Measurements from ENCODE around the gene CTNND2.

Gene CTNND2

DNA sequence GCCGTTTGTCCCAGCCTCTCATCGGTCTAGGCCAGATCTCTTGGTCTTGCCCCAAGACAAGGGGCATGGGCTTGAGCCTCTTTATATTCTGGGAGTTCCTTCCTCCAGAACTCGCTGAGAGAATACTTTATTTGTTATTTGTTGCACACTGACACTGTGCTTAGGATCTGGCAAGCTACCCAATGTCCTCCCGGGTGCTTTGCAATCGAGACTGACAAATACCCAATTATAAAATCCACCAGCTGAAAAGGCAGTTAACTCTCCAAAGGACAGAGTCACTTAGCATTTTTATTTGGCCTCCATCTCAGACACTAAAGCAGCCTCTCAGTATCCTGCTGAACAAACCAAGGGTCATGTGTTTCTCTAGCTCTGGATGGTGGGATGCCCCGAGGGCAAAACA, 643.0 kb downstream of the CTNND2 start:
- Histone ChIP-seq H2AFZ (ENCODE audit: low read depth, low read length) (no peak overlapping the region), H3K4me3 (ENCODE audit: low read length) (no peak overlapping the region), H3K4me1 (ENCODE audit: insufficient read depth, low read length) (no peaks in the 10 kb centered on the region), H3K9me3 (ENCODE audit: low read length) (no peaks in the 10 kb centered on the region), H3K36me3 (ENCODE audit: insufficient read depth, low read length) (no peaks in the 10 kb centered on the region), H3K27me3 (ENCODE audit: insufficient read depth, low read length) (no peaks in the 10 kb centered on the region)

- no peaks in the 10 kb centered on the region for H3K9me3 ChIP-seq (ENCODE audit: low read length)
- H3K4me3 ChIP-seq (ENCODE audit: low read length) = no peak overlapping the region
- peaks cover under 1% of the 10 kb centered on the region for H3K4me1 ChIP-seq (ENCODE audit: insufficient read depth, low read length)
- no peaks in the 10 kb centered on the region for H3K27me3 ChIP-seq (ENCODE audit: insufficient read depth, low read length)
- no peaks in the 10 kb centered on the region for H3K36me3 ChIP-seq (ENCODE audit: insufficient read depth, low read length)
- no peak overlapping the region for H2AFZ ChIP-seq (ENCODE audit: low read depth, low read length)
Observed at GRCh38 chr5:11258001-11258400, 646.2 kb downstream of the CTNND2 start.

GRCh38 chr5:11252523-11252922, 651.7 kb downstream of the CTNND2 start:
- Histone ChIP-seq H2AFZ (ENCODE audit: low read depth, low read length) (no peak overlapping the region), H3K4me1 (ENCODE audit: insufficient read depth, low read length) (peaks cover 21% of the 10 kb centered on the region), H3K36me3 (ENCODE audit: insufficient read depth, low read length) (no peaks in the 10 kb centered on the region), H3K4me3 (ENCODE audit: low read length) (no peak overlapping the region), H3K27me3 (ENCODE audit: insufficient read depth, low read length) (no peaks in the 10 kb centered on the region), H3K9me3 (ENCODE audit: low read length) (no peaks in the 10 kb centered on the region)

DNA sequence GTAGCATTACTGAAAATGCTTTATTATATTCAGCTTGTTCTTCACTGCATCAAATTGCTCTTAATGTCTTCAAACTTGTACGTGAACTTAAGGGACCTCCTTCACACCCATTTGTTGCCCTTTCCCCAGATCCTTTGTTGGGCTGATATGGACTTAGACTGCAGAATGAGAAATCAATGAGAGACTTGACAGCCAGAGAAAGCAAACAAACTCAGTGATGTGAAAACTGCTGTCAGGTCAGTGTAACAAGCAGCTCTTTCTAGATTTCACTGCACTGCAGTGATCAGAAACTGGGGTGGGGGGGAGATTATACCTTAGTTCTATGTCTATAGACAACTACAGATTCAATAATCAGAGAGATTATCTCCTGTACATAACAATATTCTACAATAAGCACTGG, 652.2 kb downstream of the CTNND2 start:
- peaks cover 21% of the 10 kb centered on the region for H3K4me1 ChIP-seq (ENCODE audit: insufficient read depth, low read length)
- H2AFZ ChIP-seq (ENCODE audit: low read depth, low read length) = no peak overlapping the region
- no peaks in the 10 kb centered on the region for H3K36me3 ChIP-seq (ENCODE audit: insufficient read depth, low read length)
- no peak overlapping the region for H3K4me3 ChIP-seq (ENCODE audit: low read length)
- H3K27me3 ChIP-seq (ENCODE audit: insufficient read depth, low read length) = no peaks in the 10 kb centered on the region
- no peaks in the 10 kb centered on the region for H3K9me3 ChIP-seq (ENCODE audit: low read length)

DNA sequence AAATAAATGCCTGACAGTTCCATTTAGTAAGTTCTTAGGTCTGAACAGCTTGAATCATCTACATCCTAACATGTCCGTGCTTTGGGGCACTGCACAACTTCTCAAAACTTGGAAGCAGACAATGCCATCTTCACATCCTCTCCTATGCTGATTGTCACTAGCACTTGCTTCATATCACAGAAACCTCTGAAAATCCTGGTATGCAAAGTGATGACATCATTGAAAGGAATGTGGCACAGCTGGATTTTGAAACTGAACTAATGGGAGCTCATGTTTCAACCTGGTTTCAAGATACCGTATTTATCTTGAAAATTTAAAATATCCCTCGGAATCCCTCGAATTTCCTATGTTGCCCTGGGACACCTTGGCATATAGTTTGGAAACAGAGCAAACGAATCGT, 653.0 kb downstream of the CTNND2 start:
- Histone ChIP-seq H3K9me3 (ENCODE audit: low read length) (no peaks in the 10 kb centered on the region), H2AFZ (ENCODE audit: low read depth, low read length) (no peak overlapping the region), H3K4me3 (ENCODE audit: low read length) (no peak overlapping the region), H3K36me3 (ENCODE audit: insufficient read depth, low read length) (no peaks in the 10 kb centered on the region), H3K27me3 (ENCODE audit: insufficient read depth, low read length) (no peaks in the 10 kb centered on the region), H3K4me1 (ENCODE audit: insufficient read depth, low read length) (peaks cover 21% of the 10 kb centered on the region)

DNA sequence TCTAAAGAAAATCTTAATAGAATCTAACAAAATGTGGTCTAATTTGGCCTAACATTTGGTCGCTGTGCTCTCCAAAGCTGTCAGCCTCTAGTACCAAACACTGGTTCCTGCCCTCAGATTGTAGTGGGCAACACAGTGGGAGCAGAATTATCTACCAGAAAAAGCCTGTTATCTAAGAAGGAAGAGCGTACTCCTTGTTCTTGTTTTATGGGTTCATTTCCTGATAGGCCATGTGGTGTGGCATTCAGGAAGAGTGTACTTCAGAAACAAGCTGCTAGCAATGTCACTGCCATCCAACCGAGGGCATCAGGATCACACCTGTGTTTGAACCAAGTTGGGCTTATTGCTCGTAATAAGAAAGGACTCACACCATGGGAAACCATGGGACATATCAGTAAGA, 655.3 kb downstream of the CTNND2 start:
- H3K36me3 ChIP-seq (ENCODE audit: insufficient read depth, low read length) = no peaks in the 10 kb centered on the region
- peaks cover 21% of the 10 kb centered on the region for H3K4me1 ChIP-seq (ENCODE audit: insufficient read depth, low read length)
- no peaks in the 10 kb centered on the region for H3K9me3 ChIP-seq (ENCODE audit: low read length)
- no peak overlapping the region for H3K4me3 ChIP-seq (ENCODE audit: low read length)
- H3K27me3 ChIP-seq (ENCODE audit: insufficient read depth, low read length) = no peaks in the 10 kb centered on the region
- H2AFZ ChIP-seq (ENCODE audit: low read depth, low read length) = no peak overlapping the region

DNA sequence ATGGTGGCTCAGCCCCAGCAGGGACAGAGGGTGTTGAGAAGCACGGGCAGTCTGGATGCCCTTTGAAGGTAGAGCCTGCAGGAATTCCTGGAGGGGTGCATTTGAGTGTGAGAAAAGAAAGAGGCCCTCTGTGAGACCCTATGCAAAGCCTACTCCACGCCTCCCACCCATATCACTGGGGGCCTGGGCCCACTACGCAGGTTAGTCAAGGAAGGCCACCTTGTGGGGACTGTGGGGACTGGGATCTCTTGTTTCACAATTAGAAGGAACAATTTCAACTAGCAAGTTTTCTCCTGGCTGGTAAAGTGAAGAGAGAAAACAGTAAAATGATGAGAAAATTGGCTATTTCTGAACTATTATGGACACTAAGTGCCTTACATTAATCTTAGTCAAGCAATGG, 657.0 kb downstream of the CTNND2 start:
- Histone ChIP-seq H3K9me3 (ENCODE audit: low read length) (no peaks in the 10 kb centered on the region), H2AFZ (ENCODE audit: low read depth, low read length) (no peak overlapping the region), H3K36me3 (ENCODE audit: insufficient read depth, low read length) (no peaks in the 10 kb centered on the region), H3K27me3 (ENCODE audit: insufficient read depth, low read length) (no peaks in the 10 kb centered on the region), H3K4me1 (ENCODE audit: insufficient read depth, low read length) (peaks cover 13% of the 10 kb centered on the region), H3K4me3 (ENCODE audit: low read length) (no peak overlapping the region)

GRCh38 chr5:11240293-11241190, 663.7 kb downstream of the CTNND2 start:
- Histone ChIP-seq H3K36me3 (ENCODE audit: insufficient read depth, low read length) (no peaks in the 10 kb centered on the region), H3K4me1 (ENCODE audit: insufficient read depth, low read length) (no peaks in the 10 kb centered on the region), H3K4me3 (ENCODE audit: low read length) (no peak overlapping the region), H3K9me3 (ENCODE audit: low read length) (no peaks in the 10 kb centered on the region), H3K27me3 (ENCODE audit: insufficient read depth, low read length) (no peaks in the 10 kb centered on the region), H2AFZ (ENCODE audit: low read depth, low read length) (no peak overlapping the region)

GRCh38 chr5:11239261-11240015, 664.8 kb downstream of the CTNND2 start:
- Histone ChIP-seq H3K36me3 (ENCODE audit: insufficient read depth, low read length) (peaks cover 7% of the 10 kb centered on the region), H3K9me3 (ENCODE audit: low read length) (no peaks in the 10 kb centered on the region), H3K27me3 (ENCODE audit: insufficient read depth, low read length) (no peaks in the 10 kb centered on the region), H2AFZ (ENCODE audit: low read depth, low read length) (no peak overlapping the region), H3K4me1 (ENCODE audit: insufficient read depth, low read length) (no peaks in the 10 kb centered on the region), H3K4me3 (ENCODE audit: low read length) (no peak overlapping the region)

- Histone ChIP-seq H3K9me3 (ENCODE audit: low read length) (peaks cover 13% of the 10 kb centered on the region), H3K36me3 (ENCODE audit: insufficient read depth, low read length) (peaks cover 11% of the 10 kb centered on the region), H3K4me1 (ENCODE audit: insufficient read depth, low read length) (no peaks in the 10 kb centered on the region), H2AFZ (ENCODE audit: low read depth, low read length) (no peak overlapping the region), H3K4me3 (ENCODE audit: low read length) (no peak overlapping the region), H3K27me3 (ENCODE audit: insufficient read depth, low read length) (no peaks in the 10 kb centered on the region)
Observed at GRCh38 chr5:11234501-11234911, 669.7 kb downstream of the CTNND2 start.

DNA sequence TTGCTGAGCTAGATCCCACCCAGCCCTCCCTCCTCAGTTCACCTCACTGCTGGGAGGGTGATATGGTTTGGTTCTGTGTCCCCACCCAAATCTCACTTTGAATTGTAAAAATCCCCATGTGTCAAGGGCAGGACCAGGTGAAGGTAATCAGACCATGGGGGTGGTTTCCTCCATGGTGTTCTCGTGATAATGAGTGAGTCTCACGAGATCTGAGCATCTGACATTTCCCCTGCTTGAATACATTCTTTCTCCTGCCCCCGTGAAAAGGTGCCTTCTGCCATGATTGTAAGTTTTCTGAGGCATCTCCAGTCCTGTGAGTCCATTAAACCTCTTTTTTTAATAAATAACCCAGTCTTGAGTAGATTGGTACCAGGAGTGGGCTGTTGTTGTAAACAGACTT, 673.4 kb downstream of the CTNND2 start:
- no peaks in the 10 kb centered on the region for H3K27me3 ChIP-seq (ENCODE audit: insufficient read depth, low read length)
- H3K4me3 ChIP-seq (ENCODE audit: low read length) = no peak overlapping the region
- no peak overlapping the region for H2AFZ ChIP-seq (ENCODE audit: low read depth, low read length)
- H3K36me3 ChIP-seq (ENCODE audit: insufficient read depth, low read length) = peaks cover 11% of the 10 kb centered on the region
- H3K4me1 ChIP-seq (ENCODE audit: insufficient read depth, low read length) = no peaks in the 10 kb centered on the region
- H3K9me3 ChIP-seq (ENCODE audit: low read length) = peaks cover 13% of the 10 kb centered on the region

GRCh38 chr5:11227064-11227463, 677.2 kb downstream of the CTNND2 start:
- H3K4me3 ChIP-seq (ENCODE audit: low read length) = no peak overlapping the region
- H3K36me3 ChIP-seq (ENCODE audit: insufficient read depth, low read length) = peaks cover 5% of the 10 kb centered on the region
- H3K4me1 ChIP-seq (ENCODE audit: insufficient read depth, low read length) = no peaks in the 10 kb centered on the region
- no peak overlapping the region for H2AFZ ChIP-seq (ENCODE audit: low read depth, low read length)
- H3K27me3 ChIP-seq (ENCODE audit: insufficient read depth, low read length) = no peaks in the 10 kb centered on the region
- H3K9me3 ChIP-seq (ENCODE audit: low read length) = peaks cover 4% of the 10 kb centered on the region

GRCh38 chr5:11224436-11225187, 679.6 kb downstream of the CTNND2 start:
- H3K4me3 ChIP-seq (ENCODE audit: low read length) = no peak overlapping the region
- H3K4me1 ChIP-seq (ENCODE audit: insufficient read depth, low read length) = no peaks in the 10 kb centered on the region
- peaks cover 1% of the 10 kb centered on the region for H3K9me3 ChIP-seq (ENCODE audit: low read length)
- no peaks in the 10 kb centered on the region for H3K27me3 ChIP-seq (ENCODE audit: insufficient read depth, low read length)
- H2AFZ ChIP-seq (ENCODE audit: low read depth, low read length) = no peak overlapping the region
- peaks cover 3% of the 10 kb centered on the region for H3K36me3 ChIP-seq (ENCODE audit: insufficient read depth, low read length)

Data from neuron (in vitro differentiated cells).